GM19025 (cell line): ENCODE data around the gene ANKRD2.
"Not testable (repeated sequence)": the region's sequence is repeated elsewhere in the genome, so short reads cannot be mapped to it uniquely, and the experiment has no call there.

ENCODE experiments used
- ATAC-seq: cut with Tn5 transposase; IDR thresholded peaks from one replicate; pipeline ENCODE4 v1.9.1; 2021; ENCODE audit warnings: mild to moderate bottlenecking, low read depth, moderate library complexity; ENCODE audit not compliant: unreplicated experiment

The ANKRD2 gene, protein sequence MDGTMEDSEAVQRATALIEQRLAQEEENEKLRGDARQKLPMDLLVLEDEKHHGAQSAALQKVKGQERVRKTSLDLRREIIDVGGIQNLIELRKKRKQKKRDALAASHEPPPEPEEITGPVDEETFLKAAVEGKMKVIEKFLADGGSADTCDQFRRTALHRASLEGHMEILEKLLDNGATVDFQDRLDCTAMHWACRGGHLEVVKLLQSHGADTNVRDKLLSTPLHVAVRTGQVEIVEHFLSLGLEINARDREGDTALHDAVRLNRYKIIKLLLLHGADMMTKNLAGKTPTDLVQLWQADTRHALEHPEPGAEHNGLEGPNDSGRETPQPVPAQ

DNA sequence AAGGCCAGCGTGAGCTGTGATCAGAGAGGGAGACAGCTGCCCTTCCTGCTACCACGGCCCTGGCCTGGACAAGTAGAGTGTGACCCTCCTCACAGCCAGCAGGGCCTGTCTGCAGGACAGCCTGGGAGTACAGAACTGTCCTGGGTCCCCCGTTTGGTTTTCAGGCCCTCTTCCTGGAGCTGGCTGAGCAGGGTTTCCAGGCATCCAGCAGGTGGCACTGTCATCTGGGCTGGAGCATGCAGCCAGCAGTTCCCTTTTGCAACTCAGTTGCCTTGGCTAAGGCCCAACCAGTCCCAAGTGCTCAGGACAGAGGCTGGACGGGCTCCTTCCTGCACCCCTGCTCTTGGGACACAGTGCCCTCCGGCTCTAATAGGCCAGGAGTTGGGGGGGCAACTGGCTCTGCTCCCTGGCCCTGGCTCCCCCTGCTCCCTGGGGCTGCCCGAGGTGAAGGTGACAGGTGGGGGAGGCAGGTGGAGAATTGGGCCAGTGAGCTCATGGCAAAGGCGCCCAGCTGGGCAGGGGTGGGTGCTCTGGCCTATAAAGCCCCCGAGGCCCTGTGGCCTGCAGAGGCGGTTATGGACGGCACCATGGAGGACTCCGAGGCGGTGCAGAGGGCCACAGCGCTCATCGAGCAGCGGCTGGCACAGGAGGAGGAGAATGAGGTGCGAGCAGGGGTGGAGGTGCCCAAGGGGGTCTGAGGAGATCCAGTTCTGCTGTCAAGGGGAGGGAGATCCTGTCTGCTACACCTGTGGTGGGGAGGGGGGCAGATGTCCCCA lies at the start of gene ANKRD2:
Gene ANKRD2, plus strand, starts transcription at position 566 of the 776 bp plus-strand sequence. Its CDS starts 10 bp downstream, at position 576.
- no peak for ATAC-seq

DNA sequence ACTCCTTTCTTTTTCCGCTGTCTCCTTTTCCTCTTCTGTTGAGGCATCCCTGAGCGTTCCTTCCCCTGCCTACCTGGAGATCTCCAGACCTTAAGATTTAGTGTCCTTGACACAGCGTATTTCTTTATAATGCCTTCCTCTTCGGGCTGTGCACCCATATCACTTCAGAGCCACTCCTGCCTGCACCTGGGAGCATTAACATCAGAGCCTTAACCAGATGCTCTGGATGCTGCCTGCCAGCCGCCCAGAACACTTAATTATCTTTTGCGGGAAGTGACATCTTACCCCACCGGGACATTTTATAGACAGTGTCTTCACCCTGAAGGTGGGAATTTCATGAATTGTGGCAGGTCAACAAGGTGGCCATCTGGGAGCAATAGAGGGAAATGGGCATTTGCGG lies 49.6 kb upstream of the ANKRD2 start:
- ATAC-seq, result no peak

DNA sequence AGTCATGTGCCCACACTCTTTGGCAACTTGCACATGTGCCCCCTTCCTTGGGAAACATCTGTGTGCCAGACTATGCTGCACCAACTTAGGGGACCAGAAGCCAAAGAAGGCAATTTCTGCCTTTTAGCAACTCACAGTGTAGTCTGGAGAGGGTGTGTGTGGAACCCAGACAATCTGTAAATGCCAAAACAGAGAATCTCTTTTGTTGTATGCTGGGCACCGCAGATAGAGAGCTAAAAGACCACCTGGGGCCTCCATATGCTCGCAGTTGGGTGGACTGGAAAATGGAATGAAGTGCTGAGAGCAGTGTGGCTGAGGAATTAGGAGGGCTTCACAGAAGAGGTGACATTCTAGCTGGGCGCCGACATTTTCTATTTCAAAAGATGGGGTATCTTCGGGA lies 47.5 kb upstream of the ANKRD2 start:
- ATAC-seq, result no peak

DNA sequence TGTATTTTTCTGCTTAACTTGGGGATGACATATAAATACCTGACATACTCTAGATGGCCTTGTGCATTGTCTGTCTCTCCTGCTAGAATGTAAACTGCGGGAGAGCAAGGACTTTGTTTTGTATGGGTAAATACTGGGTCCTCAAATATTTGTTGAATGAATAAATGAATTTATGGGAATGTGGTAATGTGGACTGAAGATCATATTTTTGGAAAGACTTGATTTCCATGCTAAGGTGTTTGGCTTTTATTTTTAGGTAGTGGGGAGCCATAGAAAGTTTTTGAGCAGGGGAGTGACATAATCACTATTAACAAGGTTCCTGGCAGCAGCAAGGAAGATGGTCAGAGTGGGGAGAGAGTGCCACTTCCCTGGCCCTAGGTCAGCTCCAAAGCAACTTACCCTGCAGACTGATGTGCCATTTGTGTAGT lies 46.9 kb upstream of the ANKRD2 start:
- no peak for ATAC-seq

DNA sequence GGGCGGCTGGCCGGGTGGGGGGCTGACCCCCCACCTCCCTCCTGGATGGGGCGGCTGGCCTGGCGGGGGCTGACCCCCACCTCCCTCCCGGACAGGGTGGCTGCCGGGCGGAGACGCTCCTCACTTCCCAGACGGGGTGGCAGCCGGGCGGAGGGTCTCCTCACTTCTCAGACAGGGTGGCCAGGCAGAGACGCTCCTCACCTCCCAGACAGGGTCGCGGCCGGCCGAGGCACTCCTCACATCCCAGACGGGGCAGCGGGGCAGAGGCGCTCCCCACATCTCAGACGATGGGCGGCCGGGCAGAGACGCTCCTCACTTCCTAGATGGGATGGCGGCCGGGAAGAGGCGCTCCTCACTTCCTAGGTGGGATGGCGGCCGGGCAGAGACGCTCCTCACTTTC lies 43.7 kb upstream of the ANKRD2 start:
- not testable (repeated sequence) for ATAC-seq

DNA sequence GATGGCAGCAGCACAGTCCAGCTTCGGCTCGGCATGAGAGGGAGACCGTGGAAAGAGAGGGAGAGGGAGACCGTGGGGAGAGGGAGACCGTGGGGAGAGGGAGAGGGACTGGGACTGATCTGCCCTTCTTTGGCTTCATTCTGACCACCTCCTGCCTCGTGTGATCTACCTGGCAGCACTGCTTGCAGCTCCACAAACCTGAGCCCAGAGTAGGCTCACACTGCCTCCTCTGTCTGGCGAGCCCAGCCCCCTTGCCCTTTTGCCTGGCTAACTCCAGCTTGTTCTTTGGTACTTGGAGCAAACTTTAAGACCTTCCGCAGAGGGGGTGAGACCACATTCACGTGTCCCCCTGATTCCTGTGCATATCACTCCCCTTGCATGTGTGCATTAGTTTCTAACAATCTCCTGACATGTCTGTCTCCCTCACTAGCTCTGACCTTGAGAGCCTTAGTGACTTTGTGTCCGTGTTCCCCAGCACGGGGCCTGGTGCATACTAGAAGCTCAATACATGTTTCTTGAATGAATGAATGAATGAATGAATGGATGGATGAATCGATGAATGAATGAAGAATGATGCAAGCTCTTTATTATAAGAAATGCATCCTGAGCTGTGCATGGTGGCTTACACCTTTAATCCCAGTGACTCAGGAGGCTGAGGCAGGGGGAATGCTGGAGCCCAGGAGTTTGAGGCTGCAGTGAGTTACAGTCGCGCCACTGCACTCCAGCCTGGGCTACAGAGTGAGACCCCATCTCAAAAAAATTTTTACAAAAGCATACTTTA lies 42.7 kb upstream of the ANKRD2 start:
- no peak for ATAC-seq

DNA sequence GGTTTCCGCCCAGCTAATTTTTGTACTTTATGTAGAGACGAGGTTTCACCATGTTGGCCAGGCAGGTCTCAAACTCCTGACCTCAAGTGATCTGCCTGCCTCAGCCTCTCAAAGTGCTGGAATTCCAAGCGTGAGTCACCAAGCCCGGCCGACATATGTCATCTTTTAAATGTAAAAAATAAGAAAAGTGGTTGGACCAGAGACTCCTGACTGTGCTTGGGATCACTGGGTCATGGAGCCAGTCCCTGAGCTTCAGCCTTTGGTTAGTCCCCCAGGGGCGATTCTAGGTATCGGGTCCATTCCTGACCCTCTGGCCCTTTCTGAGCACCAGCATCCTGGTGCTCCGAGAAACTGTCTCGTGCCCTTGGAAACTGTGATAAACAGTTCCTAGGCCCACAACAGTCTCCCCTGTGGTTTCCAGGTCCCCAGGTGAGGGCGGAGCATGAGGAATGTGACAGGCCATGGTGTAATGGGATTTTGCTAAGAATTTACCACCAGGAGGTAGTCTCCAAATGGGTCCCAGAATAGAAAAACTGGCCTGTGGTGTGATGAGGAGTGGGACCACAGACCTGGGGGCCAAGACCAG lies 41.1 kb upstream of the ANKRD2 start:
- no peak for ATAC-seq

DNA sequence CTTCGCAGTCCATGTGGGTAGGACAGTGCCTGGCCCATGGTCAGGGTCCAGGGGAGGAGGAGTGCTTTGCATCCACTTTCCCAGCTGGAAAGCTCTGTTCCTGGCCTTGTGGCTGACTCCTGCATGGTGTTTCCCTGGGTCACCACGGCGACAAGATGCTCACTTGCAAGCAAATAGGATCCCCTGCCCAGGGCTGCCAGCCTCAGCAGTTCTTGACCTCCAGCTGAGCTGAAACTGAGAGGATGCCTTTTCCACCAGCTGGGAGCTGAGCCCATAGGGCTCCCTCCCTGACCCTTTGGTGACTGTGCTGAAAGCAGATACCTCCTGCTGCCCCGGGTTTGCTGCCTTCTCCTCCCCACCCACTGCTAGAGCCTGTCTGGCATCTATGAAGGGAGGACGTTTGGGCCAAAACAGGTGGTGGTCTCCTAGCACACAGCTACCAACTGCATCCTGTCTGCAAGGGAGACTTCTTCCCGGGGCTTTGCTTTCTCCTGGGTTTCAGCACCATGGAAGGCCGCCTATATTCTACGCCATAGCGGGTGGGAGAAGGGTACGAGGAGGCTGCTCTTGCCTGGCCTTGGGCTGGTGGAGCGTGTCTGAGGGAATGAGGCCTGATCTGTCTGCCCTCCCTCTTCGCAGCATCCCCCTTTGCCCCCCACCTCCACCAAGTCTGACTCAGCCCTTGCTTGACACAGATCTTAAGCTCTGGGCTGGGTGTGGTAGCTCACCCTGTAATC lies 39.5 kb upstream of the ANKRD2 start:
- no peak for ATAC-seq

DNA sequence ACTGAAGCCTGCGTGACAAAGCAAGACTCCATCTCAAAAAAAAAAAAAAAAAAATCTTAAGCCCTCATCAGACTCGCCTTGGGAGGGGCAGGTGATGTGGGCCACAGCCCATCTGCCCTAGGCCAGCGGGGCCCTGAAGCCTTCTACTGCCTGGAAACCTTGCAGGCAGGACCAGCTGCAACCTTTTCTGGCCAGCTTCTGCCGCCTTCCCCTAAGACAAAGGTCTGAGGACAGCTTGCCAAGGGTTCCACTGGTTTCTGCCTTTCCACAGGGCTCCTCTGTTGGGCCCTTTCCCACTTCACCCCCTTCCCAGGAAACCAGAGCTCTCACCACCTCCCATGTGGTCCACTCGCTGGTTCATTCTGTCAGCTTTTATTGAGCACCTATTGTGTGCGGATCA lies 38.7 kb upstream of the ANKRD2 start:
- ATAC-seq, result no peak

DNA sequence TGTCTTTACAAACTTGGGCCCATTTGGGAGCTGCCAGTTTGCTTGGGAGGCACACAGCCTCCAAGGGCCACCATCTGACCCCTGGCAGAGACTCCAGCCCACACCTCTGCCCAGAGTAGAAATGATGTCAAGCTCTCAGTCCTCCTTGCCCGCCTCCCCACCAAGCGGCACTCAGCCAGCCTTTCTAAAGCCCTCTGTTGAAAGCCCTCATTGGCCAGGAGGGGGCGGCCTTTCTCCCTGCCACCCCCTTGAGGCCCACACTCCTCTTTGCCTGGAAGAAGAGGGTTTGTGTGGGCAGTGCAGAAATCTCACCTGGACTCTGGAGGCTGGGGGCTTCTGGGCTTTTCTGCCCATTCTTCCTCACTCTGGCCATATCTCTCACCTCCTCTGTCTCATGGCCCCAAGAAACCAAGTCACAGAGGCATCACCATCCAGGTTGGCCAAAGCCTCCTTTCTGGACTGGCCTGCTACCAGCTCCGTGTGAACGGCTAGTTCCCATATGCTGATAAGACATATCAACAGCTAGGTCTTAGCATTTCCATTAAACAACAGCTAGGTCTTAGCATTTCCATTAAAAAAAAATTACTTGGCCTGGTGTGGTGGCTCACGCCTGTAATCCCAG lies 37.7 kb upstream of the ANKRD2 start:
- ATAC-seq, result no peak

DNA sequence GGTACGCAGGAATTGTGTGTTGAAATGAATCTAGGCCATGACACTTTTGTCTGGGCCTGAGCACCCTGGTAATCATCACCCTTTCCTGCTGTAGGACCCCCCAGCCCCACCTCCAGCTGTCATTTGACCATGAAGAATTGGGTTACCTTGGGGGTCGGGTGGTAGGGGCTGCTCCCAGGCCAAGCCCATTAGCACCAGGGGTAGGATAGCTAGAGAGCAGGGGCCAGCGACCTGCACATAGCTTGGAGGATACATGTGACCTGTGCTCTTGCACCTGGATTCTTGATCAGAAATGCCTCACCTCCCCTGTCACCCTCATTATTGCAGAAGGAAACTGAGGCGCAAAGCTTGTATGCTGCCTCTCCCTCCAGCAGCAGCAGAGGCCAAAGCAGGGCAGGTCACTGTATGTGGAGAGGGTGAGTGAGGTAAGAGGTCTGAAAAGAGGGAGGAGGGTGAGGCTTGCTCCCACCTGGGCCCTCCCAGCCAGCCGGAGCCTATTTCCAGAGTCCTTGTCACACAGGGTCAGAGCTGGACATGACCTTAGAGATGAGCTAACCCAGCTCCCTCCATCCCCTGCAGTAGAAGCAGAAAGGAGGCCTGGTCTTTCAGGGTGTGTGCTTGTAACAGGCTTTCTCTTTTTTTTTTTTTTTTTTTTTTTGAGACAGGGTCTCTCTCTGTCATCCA lies 35.3 kb upstream of the ANKRD2 start:
- ATAC-seq, result no peak

DNA sequence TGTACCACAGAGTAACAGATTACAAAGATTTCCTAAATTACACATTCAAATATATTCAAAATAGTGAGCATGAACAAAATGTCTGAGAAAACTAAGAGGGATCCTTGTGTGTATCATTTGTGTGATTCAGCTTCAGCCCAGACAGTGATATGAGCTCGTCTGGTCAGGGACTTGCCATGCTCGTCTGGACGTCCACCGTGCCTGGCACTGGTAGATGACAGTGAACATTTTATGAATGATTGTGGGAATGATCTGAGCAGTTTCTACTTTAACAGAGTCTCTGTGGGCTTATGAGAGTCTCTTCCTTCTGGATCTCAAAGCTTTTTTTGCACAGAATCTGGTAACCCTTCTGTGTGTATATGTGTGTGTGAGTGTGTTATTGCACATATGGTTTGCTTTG lies 34.2 kb upstream of the ANKRD2 start:
- ATAC-seq, result no peak

DNA sequence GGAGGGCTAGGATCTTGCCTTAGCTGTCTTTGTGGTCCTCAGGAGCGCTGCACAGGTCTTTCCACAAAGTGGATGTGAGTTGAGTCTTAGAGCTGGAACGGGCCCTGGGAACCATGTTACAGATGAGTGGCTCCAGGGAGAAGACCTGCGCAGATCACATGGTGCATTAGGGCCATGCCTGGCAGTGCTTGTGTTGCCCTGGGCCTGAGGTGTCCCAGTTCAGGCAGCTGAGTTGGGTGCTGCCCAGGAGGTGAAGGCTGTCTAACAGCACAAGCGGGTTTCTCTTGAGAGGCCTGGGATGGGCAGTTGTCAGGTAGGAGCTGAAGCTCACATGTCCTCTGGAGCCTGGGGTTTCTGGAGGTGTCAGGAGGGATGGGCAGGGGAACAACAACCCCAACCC lies 33.7 kb upstream of the ANKRD2 start:
- no peak for ATAC-seq

DNA sequence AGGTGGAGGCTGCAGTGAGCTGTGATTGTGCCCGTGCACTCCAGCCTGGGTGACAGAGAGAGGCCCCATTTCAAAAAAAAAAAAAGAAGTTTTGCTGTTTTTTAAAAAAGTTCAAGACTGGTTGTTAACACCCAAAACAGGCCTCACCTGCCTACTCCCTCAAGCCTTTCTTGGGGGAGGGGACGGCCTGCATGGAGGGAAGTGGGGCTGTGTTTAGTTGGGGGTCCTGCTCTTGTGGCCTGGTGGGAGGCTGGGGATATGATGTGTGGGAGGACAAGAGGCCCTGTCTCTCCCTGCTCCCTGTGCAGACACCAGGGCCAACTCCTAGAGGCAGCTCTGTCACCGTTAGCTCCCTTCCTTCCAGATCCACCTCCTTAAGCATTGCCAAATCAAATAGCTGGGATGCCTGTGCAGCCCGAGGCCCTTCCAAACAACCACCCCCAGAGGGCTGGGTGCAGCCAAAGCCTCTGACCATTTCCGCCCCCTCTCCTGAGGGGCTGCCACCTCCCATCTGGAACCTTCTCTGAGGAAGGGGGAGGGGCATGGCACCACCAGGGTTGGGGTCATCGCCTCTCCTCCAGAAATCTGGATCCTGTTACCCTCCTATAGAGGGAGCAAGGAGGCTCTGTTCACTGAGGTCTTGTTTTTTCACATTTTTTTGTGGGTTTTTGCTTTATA lies 32.9 kb upstream of the ANKRD2 start:
- ATAC-seq, result no peak

DNA sequence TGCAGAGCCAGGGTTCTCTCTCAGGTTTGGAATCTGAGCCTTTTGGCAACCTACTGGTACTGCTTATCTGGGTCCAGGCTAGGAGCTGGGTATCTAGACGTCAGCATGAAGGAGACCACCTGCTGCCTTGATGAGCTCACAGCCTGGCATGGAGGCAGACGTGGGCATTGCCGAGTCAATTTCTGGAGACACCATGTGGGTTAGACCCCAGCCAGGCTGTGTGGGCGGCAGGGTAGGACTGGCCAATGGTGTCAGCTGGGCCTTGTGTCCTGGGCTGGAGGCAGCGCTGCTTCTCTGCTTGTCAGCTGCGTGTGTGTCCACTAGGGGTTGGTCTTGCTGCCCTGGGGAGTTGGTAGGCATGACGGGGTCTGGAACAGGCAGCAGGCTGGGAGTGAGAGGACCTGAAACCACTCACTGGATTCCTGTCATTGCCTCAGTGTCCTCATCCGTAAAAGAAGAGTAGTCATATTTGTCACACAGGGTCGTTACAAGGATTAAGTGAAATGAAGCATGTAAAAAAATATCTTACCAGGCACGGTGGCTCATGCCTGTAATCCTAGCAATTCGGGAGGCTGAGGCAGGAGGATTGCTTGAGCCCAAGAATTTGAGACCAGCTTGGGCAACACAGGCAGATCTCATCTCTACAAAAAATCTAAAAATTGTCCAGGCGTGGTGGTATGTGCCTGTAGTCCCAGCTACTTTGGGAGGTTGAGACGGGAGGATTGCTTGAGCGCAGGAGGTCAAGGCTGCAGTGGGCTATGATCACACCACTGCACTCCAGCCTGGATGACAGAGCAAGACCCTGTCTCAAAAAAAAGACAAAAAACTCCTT lies 31.7 kb upstream of the ANKRD2 start:
- no peak for ATAC-seq

DNA sequence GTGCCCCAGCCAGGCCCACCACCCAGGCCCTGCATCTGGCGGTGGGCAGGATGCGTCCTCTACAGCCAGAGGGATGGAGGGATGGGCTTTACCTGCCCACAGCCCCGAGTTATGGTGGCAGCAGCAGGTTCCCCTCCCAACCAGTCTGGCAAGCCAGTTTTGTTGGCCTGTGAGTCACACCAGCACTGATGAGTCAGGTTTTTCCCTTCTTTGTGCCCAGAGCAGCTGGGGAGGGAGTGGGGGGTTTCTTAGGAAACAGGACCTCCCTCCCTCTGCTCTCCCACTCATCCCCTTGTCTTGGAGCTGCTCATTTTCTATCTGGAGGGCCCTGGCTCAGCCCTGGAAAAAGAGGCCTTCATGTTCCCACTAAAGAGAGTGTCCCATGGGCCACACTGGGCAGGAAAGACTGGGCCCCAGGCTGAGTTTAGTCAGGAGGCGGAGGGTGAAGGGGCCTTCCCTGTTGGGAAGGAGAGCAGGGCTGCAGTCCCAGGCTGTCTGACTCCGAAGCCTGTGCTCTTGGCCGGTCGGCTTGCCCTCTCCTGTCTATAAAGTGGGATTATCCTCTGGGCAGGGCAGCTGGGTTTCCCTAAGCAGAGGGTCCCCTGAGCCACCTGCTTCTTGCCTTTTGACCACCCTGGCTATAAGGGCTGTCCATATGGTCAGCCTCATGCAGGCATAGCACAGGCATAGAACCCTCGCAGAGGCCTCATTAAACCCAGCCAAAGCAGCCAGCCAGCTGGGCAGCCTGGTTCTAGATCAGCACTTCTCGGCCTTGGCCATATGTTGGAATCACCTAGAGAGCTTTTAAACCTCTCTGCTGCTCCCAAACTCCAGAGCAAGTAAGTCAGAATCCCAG lies 30.2 kb upstream of the ANKRD2 start:
- ATAC-seq, result no peak

DNA sequence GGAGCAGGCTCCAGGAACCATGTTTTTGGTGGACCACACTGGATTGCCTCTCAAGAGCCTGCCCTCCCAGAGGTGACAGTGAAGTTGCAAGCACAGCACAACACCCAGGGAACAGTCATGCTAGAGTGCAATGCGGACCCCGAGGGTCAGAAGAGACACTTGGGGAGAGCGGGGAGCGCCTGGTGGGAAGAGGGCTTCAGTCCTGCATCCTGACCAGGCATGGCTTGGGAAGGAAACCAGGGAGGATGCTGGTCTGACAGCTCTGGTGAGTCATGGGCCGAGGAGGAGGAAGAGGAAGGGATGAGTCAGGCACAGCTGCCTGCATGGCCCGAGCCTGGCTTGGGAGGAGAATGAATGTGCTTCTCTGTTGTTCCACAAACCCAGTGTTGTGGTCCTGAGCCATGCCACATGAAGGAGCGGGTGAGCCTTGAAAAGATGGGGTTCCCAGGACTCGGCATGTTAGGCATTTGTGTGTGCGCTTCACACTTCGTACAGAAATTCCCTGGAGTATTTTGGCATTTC lies 29.5 kb upstream of the ANKRD2 start:
- ATAC-seq, result no peak
